ENCODE measurements around the gene CHCHD6. TPM values are rescaled to one million over a fixed set of nuclear protein-coding genes. Genes with fewer than 3 reads are reported as not detected.
A peak's percentile ranks its signal among the peaks of the same experiment; 100 is the strongest.

Gene CHCHD6
- total RNA-seq, 1 donor from 2014 or later: 3.7 TPM

GRCh38 chr3:126743781-126744180 lies 39.7 kb downstream of the CHCHD6 start:
- no peak for DNase-seq

- no peak for DNase-seq
Measured at GRCh38 chr3:126745760-126746394, 41.8 kb downstream of the CHCHD6 start.

GRCh38 chr3:126746395-126747177 lies 42.5 kb downstream of the CHCHD6 start:
- peak; percentile 16 for DNase-seq

GRCh38 chr3:126747768-126748167 lies 43.7 kb downstream of the CHCHD6 start:
- no peak for DNase-seq

GRCh38 chr3:126748701-126749546 lies 44.9 kb downstream of the CHCHD6 start:
- DNase-seq: no peak

GRCh38 chr3:126749547-126749875 lies 45.5 kb downstream of the CHCHD6 start:
- no peak for DNase-seq

- DNase-seq: no peak
Measured at GRCh38 chr3:126749931-126750755, 46.1 kb downstream of the CHCHD6 start.

GRCh38 chr3:126750756-126751121 lies 46.7 kb downstream of the CHCHD6 start:
- DNase-seq: no peak

- no peak for DNase-seq
Measured at GRCh38 chr3:126751611-126752302, 47.7 kb downstream of the CHCHD6 start.

- peak; percentile 87 for DNase-seq
Measured at GRCh38 chr3:126752303-126753190, 48.5 kb downstream of the CHCHD6 start.

- DNase-seq: no peak
Measured at GRCh38 chr3:126753191-126754160, 49.4 kb downstream of the CHCHD6 start.

- DNase-seq: no peak
Measured at GRCh38 chr3:126755866-126756265, 51.8 kb downstream of the CHCHD6 start.

GRCh38 chr3:126758026-126758425 lies 54.0 kb downstream of the CHCHD6 start:
- DNase-seq: no peak

GRCh38 chr3:126758882-126759281 lies 54.8 kb downstream of the CHCHD6 start:
- DNase-seq: no peak

- no peak for DNase-seq
Measured at GRCh38 chr3:126760541-126760940, 56.5 kb downstream of the CHCHD6 start.

- DNase-seq: no peak
Measured at GRCh38 chr3:126763035-126763434, 59.0 kb downstream of the CHCHD6 start.

GRCh38 chr3:126765187-126766069 lies 61.4 kb downstream of the CHCHD6 start:
- no peak for DNase-seq

GRCh38 chr3:126766653-126767052 lies 62.6 kb downstream of the CHCHD6 start:
- DNase-seq: no peak

GRCh38 chr3:126768903-126769302 lies 64.9 kb downstream of the CHCHD6 start:
- DNase-seq: no peak
